ENCODE measurements around the gene CCDC110.
A peak's percentile ranks its signal among the peaks of the same experiment; 100 is the strongest.

Gene CCDC110

DNA sequence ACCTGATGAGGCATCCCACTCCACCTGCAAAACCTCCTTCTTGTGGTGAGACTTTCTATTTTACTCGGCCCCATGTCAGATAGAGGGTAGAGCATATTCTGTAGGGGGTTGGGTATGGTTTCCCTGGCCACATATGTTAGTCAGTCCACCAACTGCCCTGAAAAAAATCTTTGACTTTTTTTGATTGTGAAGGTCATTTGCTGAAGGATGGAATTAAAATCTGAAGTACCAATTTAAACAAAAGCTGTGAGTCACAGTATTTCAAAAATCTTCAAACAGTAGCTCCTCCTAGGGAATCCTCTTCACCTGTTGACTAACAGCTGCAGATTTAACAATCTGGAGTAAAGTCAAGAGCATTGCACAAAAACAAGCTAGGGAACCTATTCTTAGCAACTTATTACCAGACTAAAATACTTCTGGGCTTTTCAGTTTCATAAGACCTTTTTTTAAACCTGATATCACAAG lies 8.0 kb upstream of the CCDC110 start:
- no peaks in the 10 kb centered on the region for H3K9me3 ChIP-seq
- H3K4me2 ChIP-seq, result no peak overlapping the region
- H4K20me1 ChIP-seq, result no peaks in the 10 kb centered on the region
- no peak overlapping the region for H3K27ac ChIP-seq
- no peaks in the 10 kb centered on the region for H3K27me3 ChIP-seq
- H3K4me1 ChIP-seq, result 0 out of 2 replicates have a peak, but pooled peaks cover 3% of the 10 kb centered on the region
- H3K4me3 ChIP-seq, result no peak overlapping the region
- no peak overlapping the region for H3K9ac ChIP-seq
- TF ChIP-seq Cebpa-rat (IDR thresholded peaks at IDR 0.05), result no peak
- no peaks in the 10 kb centered on the region for H3K36me3 ChIP-seq

DNA sequence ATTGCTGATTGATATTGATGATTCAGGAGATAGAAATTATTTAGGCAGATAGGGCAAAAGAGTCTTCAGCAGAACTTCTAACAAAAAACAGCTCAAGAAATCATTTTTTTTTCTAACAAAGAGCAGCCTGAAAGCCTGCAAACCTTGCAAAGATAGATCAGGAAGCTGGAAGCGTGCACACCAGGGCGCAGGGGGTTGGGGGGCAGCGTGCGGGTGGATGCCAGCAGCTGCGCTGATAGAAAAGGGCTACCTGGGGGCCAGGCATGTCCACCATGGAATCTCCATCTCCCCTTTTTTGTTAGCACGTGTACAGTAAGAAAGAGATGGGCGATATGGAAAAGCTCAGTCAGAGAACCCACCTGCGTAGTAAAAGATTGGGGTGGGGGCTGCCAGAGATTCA lies 1.7 kb upstream of the CCDC110 start:
- Histone ChIP-seq H3K9me3 (0 out of 2 replicates have a peak, but pooled peaks cover 4% of the 10 kb centered on the region), H3K4me3 (no peak overlapping the region), H3K4me2 (no peak overlapping the region), H3K27ac (no peak overlapping the region), H3K9ac (no peak overlapping the region), H3K4me1 (peaks cover 18% of the 10 kb centered on the region), H3K36me3 (no peaks in the 10 kb centered on the region), H4K20me1 (no peaks in the 10 kb centered on the region), H3K27me3 (peaks cover 6% of the 10 kb centered on the region; the same call in 1 of the 2 replicates)
- no peak for TF ChIP-seq Cebpa-rat (IDR thresholded peaks at IDR 0.05)

DNA sequence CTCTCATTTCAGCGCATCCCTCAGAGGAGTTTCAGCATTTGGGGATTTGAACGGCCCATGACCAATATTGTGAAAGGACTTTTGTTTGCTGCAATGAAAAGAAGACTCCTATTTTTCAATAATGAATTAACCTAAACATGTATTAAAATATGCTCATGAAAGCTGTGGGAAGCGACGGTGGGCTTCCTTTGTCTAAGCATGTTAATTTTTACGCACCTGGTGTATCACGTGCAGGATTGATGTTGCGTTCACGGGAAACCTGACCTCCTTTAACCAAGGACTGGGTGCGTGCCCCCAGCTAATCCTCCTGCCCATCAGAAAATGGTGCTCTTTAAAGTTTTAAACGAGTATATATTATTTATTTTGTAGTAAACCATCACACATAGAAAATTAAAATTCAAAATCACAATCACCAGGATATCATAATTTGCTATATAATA lies 590 bp upstream of the CCDC110 start:
- H3K4me1 ChIP-seq, result peaks cover 18% of the 10 kb centered on the region
- H3K9ac ChIP-seq, result peak overlapping the region; percentile 72
- H3K27me3 ChIP-seq, result peaks cover 6% of the 10 kb centered on the region; the same call in 1 of the 2 replicates
- H3K4me2 ChIP-seq, result peak overlapping the region; percentile 99
- 0 out of 2 replicates have a peak, but pooled peaks cover 4% of the 10 kb centered on the region for H3K9me3 ChIP-seq
- no peak for TF ChIP-seq Cebpa-rat (IDR thresholded peaks at IDR 0.05)
- H3K4me3 ChIP-seq, result peak overlapping the region; percentile 85
- no peaks in the 10 kb centered on the region for H3K36me3 ChIP-seq
- H4K20me1 ChIP-seq, result no peaks in the 10 kb centered on the region
- no peak overlapping the region for H3K27ac ChIP-seq

DNA sequence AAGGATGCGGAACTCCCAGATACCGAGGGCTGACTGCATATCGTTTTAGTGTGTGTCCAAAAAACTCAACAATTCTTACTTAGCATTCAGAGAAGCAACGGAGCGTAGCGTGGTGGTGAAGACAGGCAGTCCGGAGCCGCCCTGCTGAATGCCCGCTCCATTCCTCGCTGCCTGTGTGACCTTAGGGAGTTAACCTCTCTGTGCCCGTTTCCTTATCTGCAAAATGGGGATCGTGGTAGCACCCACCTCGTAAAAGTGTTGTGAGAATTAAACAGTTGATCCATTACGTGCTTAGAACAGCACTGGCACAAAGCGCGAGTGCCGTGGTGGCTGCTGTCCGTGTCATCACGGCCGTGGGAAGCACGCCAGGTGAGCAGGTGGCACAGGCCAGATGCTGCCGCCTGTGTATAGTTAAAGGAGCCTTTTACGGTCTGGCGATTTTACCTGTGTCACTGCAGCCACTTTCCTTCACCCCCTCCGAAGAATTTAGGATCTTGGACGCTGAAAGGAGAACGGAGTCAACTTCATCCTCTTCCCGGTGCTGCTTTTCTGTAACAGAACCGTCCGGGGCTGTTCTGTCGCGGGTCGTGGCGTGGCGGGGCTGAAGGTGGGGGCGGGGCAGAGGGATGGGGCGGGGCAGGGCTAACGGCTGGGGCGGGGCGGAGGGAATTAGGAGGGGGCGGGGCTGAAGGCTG lies 885 bp downstream of the CCDC110 start:
- H3K9ac ChIP-seq, result peak overlapping the region; percentile 64; the same call in 1 of the 2 replicates
- H3K4me2 ChIP-seq, result peak overlapping the region; percentile 100
- H3K4me3 ChIP-seq, result peak overlapping the region; percentile 70
- no peak overlapping the region; the same call in 1 of the 2 replicates for H3K27ac ChIP-seq
- no peaks in the 10 kb centered on the region for H3K36me3 ChIP-seq
- no peak for TF ChIP-seq Cebpa-rat (IDR thresholded peaks at IDR 0.05)
- no peaks in the 10 kb centered on the region for H4K20me1 ChIP-seq
- peaks cover 6% of the 10 kb centered on the region; the same call in 1 of the 2 replicates for H3K27me3 ChIP-seq
- H3K9me3 ChIP-seq, result 0 out of 2 replicates have a peak, but pooled peaks cover 4% of the 10 kb centered on the region
- peaks cover 18% of the 10 kb centered on the region for H3K4me1 ChIP-seq

DNA sequence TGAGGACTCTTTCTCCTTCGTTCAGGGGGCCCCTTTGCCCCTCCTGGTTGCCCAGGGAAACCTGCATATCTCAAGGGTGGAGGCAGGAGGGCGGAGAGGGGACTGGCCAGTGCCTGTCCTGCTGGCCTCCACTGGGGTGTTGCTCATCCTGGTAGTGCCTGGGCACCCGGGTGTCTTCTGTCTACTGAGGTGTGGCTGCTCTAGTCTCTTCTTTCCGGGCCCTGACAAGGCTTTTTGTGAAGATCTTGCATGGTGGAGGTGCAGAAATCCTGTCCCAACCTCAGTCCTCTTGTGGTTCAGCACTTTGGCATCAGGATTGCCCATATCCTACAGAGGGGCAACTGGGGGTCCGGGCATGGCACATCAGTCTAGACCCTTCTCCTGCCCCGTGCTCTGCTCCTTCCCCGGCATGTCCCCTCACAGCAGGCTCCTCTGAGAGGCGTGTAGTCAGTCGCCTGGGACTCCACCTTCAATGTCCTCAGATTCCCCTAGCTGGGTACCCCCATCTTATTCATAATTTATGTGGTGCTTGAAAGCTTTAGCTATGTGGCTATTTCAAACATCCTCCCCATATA lies 1.9 kb downstream of the CCDC110 start:
- no peak for TF ChIP-seq Cebpa-rat (IDR thresholded peaks at IDR 0.05)
- Histone ChIP-seq H3K4me3 (no peak overlapping the region), H4K20me1 (no peaks in the 10 kb centered on the region), H3K4me1 (peaks cover 18% of the 10 kb centered on the region), H3K27ac (no peak overlapping the region), H3K4me2 (peak overlapping the region; percentile 100; the same call in 1 of the 2 replicates), H3K27me3 (peaks cover 6% of the 10 kb centered on the region; the same call in 1 of the 2 replicates), H3K36me3 (no peaks in the 10 kb centered on the region), H3K9me3 (0 out of 2 replicates have a peak, but pooled peaks cover 4% of the 10 kb centered on the region), H3K9ac (no peak overlapping the region)

DNA sequence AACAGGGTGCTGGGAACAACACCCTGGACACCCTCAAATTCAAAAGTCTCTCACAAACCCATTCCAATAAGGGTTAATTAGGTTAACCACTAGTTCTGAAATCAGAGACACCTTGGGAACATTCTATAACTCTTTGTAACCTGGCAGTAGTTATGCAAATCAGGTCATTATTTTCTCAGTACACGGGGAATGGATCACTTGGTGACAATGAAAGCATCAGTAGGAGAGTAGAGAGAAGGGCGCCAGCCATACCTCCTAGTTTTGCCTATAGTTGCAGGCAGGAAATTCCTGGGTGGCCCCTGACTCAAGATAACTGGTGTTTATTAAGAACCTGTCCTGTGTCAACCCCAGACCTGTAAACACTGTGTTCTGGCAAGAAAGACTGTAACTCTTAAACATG lies 2.5 kb downstream of the CCDC110 start:
- Histone ChIP-seq H3K4me2 (no peak overlapping the region), H3K4me3 (no peak overlapping the region), H3K27me3 (peaks cover 6% of the 10 kb centered on the region; the same call in 1 of the 2 replicates), H3K36me3 (no peaks in the 10 kb centered on the region), H3K9ac (no peak overlapping the region), H4K20me1 (no peaks in the 10 kb centered on the region), H3K4me1 (peaks cover 18% of the 10 kb centered on the region), H3K27ac (no peak overlapping the region), H3K9me3 (0 out of 2 replicates have a peak, but pooled peaks cover 4% of the 10 kb centered on the region)
- TF ChIP-seq Cebpa-rat (IDR thresholded peaks at IDR 0.05), result no peak

DNA sequence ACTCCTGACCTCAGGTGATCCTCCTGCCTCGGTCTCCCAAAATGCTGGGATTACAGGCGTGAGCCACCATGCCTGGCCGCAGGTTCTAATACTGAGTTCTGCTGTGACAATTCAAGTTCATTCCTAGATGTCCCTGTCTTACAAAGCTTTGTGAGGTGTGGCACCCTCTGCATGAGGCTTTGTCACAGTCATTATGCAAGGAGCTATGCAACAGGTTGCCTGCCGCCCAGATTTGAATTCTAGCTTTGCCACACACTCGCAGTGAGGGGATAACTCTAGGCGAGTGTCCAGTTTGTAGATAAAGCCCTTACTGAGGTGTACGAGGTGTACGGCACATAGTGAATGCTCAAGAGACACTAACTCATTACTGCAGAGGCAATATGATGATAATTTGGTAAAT lies 3.5 kb downstream of the CCDC110 start:
- Histone ChIP-seq H3K4me3 (no peak overlapping the region), H3K36me3 (no peaks in the 10 kb centered on the region), H3K4me1 (peaks cover 18% of the 10 kb centered on the region), H3K27ac (no peak overlapping the region), H3K9me3 (no peaks in the 10 kb centered on the region), H3K9ac (no peak overlapping the region), H3K27me3 (peaks cover 6% of the 10 kb centered on the region; the same call in 1 of the 2 replicates), H4K20me1 (no peaks in the 10 kb centered on the region), H3K4me2 (no peak overlapping the region)
- TF ChIP-seq Cebpa-rat (IDR thresholded peaks at IDR 0.05), result no peak

DNA sequence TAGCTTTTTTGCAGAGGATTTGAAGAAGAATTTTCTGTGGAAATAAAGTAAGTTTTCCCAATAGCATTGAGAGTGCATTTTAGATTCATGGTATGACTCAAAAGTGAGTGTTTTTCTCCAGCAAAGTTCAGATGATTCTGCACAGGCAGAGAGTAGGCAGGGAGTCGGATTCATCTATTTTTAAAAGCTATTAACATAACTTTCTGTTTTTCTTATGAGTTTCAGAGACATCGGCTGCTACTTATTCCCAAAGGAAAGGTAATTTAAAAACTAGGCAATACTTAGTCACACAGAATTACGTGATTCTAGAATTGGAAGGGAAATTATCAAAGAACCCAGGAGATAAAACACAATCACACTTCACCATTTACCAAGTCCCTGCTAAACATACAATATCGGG lies 4.4 kb downstream of the CCDC110 start:
- Histone ChIP-seq H4K20me1 (no peaks in the 10 kb centered on the region), H3K9me3 (no peaks in the 10 kb centered on the region), H3K4me1 (peaks cover 16% of the 10 kb centered on the region), H3K27me3 (peaks cover 4% of the 10 kb centered on the region; the same call in 1 of the 2 replicates), H3K4me2 (no peak overlapping the region), H3K4me3 (no peak overlapping the region), H3K27ac (no peak overlapping the region), H3K36me3 (no peaks in the 10 kb centered on the region), H3K9ac (no peak overlapping the region)
- TF ChIP-seq Cebpa-rat (IDR thresholded peaks at IDR 0.05), result no peak

DNA sequence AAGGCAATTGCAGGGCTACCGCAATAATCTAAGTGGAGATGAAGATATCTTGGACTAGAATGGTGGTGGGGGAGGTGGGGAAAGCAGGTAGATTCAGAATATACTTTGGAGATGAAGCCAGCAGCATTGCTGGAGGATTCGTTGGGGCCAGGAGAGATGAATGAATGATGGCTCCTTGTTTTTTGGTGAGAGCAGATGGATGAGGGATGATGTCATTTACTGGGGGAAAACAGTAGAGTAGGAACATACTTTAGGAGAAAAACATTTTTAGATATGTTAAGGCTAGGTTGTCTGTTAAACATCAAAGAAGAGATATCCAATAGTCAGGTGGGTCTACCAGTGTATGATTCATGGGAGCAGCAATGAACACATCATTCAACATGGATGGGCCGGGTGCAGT lies 5.8 kb downstream of the CCDC110 start:
- H3K27me3 ChIP-seq, result no peaks in the 10 kb centered on the region
- no peak overlapping the region for H3K4me2 ChIP-seq
- H3K36me3 ChIP-seq, result no peaks in the 10 kb centered on the region
- H3K9ac ChIP-seq, result no peak overlapping the region
- peaks cover 9% of the 10 kb centered on the region for H3K4me1 ChIP-seq
- no peaks in the 10 kb centered on the region for H4K20me1 ChIP-seq
- H3K27ac ChIP-seq, result no peak overlapping the region
- TF ChIP-seq Cebpa-rat (IDR thresholded peaks at IDR 0.05), result no peak
- H3K4me3 ChIP-seq, result no peak overlapping the region
- no peaks in the 10 kb centered on the region for H3K9me3 ChIP-seq

DNA sequence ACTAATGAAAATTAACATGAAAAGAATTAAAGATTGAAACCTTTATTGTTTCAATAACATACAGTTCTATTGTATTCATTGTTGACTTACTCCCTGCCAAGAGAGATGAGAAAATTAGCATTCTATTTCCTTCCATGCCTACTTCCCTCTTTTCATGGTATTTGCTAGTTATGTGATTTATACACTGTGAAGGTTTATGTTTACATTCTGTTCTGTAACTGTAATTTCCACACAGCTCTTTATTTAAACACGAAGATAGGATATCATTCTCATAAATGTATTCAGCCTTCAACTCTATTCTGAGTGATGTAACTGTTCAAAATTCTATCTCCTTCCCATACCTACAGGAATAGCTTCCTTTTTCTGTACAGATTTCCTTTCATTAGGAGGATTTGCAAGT lies 6.6 kb downstream of the CCDC110 start:
- Histone ChIP-seq H3K9ac (no peak overlapping the region), H3K27me3 (no peaks in the 10 kb centered on the region), H3K4me1 (peaks cover under 1% of the 10 kb centered on the region; the same call in 1 of the 2 replicates), H3K9me3 (no peaks in the 10 kb centered on the region), H3K4me2 (no peak overlapping the region), H3K27ac (no peak overlapping the region), H3K36me3 (no peaks in the 10 kb centered on the region), H3K4me3 (no peak overlapping the region), H4K20me1 (no peaks in the 10 kb centered on the region)
- no peak for TF ChIP-seq Cebpa-rat (IDR thresholded peaks at IDR 0.05)

Measured in BLaER1 (cell line).